NCI-H460 (cell line): ENCODE data around the gene MAP6D1. TPM values are rescaled to one million over a fixed set of nuclear protein-coding genes. Genes with fewer than 3 reads are reported as not detected.

Experiments
- total RNA-seq: library from RNA; depleted of rRNA; stranded (reverse); fragments of >200 nt; shearing (Covaris generic); gene quantifications from 2 replicates; pipeline ENCODE4 v1.2.3, GENCODE V29; 2014; rRNA removed

The MAP6D1 gene
- total RNA-seq, 1 experiment from 2014 or later: 0.72 TPM

Other genes with a start within 250 kb of the MAP6D1 start
- gene KLHL24, start 190.0 kb downstream of the MAP6D1 start, total RNA-seq: 17.5 and 19.9 TPM in 2 replicates
- gene YEATS2, start 127.8 kb downstream of the MAP6D1 start, total RNA-seq: 22.7 and 23.0 TPM in 2 replicates
- gene PARL, start 59.3 kb upstream of the MAP6D1 start, total RNA-seq: 46.9 and 48.1 TPM in 2 replicates
- 7.0 and 9.4 TPM in 2 replicates for gene ABCC5, start 192.3 kb upstream of the MAP6D1 start, total RNA-seq
- gene HTR3D, start 206.2 kb upstream of the MAP6D1 start, total RNA-seq: not detected in 2 replicates
- gene HTR3C, start 227.5 kb upstream of the MAP6D1 start, total RNA-seq: not detected in 2 replicates